ENCODE results near the gene SFMBT2. TPM values are rescaled to one million over a fixed set of nuclear protein-coding genes. Genes with fewer than 3 reads are reported as not detected.

Gene SFMBT2
- polyA plus RNA-seq, 2 of the 4 experiments (the other 2 are of a cell fraction), result 9.6 to 10.2 TPM

GRCh38 chr10:7311218-7311849 is 99.5 kb downstream of the SFMBT2 start (continued):
- TF ChIP-seq EHMT2 (IDR thresholded peaks at IDR 0.05; ENCODE audit: low read depth) (no peak), SREBF2 (IDR thresholded peaks at IDR 0.05) (no peak), EP300 (IDR thresholded peaks at IDR 0.05) (peak; percentile 95 to 98), PBX3 (IDR thresholded peaks at IDR 0.05) (peak; percentile 89), ELK1 (IDR thresholded peaks at IDR 0.05; ENCODE audit: low read depth, low read length) (no peak), GATA3 (IDR thresholded peaks at IDR 0.05; ENCODE audit: borderline replicate concordance) (peak; percentile 100), ATOH8 (CRISPR knock-in tag; IDR thresholded peaks at IDR 0.05; ENCODE audit: low read depth) (no peak), FOSL2 (IDR thresholded peaks at IDR 0.05) (peak; percentile 95), FOSL2 (CRISPR knock-in tag; IDR thresholded peaks at IDR 0.05) (peak; percentile 94), USF2 (IDR thresholded peaks at IDR 0.05) (no peak), ESRRA (IDR thresholded peaks at IDR 0.05; ENCODE audit: borderline replicate concordance, low read length) (no peak), MYC (IDR thresholded peaks at IDR 0.05; ENCODE audit: borderline replicate concordance, low read length) (no peak), RCOR1 (IDR thresholded peaks at IDR 0.05; ENCODE audit: low read depth, low read length) (no peak), RAD21 (conservative IDR thresholded peaks at IDR 0.05 in 1 of 2, IDR thresholded peaks at IDR 0.05 in 1 of 2) (peak; percentile 13 to 45; a peak in 3 of 5 replicates), BCL3 (IDR thresholded peaks at IDR 0.05) (peak; percentile 92; the same call in 2 of the 3 replicates), HOXB13 (CRISPR knock-in tag; IDR thresholded peaks at IDR 0.05; ENCODE audit: low read depth) (peak; percentile 38; the same call in 1 of the 2 replicates), ZSCAN20 (CRISPR knock-in tag; IDR thresholded peaks at IDR 0.05) (no peak), CTCF (IDR thresholded peaks at IDR 0.05) (no peak), KDM1A (IDR thresholded peaks at IDR 0.05; ENCODE audit: low read depth) (no peak)

- WGBS (ENCODE audit: missing lambda C conversion rate), result 87% methylated on average over 8 of the region's 8 CpGs
- H3K27ac ChIP-seq, result peak overlapping the region; percentile 79 to 88
- POLR2A ChIA-PET, result no interaction called here
- DNase-seq (ENCODE audit: low read depth in 1 of 2, low spot score in 1 of 2), result no peak
- peak overlapping the region; percentile 72; the same call in 2 of the 3 replicates for H3K4me2 ChIP-seq
- H3K4me3 ChIP-seq, result no peak overlapping the region
- FAIRE-seq, result no peak
- peaks cover 46% of the 10 kb centered on the region for H3K4me1 ChIP-seq
- CTCF ChIA-PET, result interaction anchor here (1.5 to 3.3 kb wide), 3 partner anchors 8 to 98 kb away, joined by 5 to 17 read pairs (median 6); no protein-coding TSS in a partner anchor
- ATAC-seq, result no peak
- H3K9me3 ChIP-seq, result peaks cover 7% of the 10 kb centered on the region
- no peak for TF ChIP-seq REST (IDR thresholded peaks at IDR 0.05)
- no peak for TF ChIP-seq RFX5 (IDR thresholded peaks at IDR 0.05)
- TF ChIP-seq POLR2A (IDR thresholded peaks at IDR 0.05; ENCODE audit: low read length), result no peak
- TF ChIP-seq JUN (IDR thresholded peaks at IDR 0.05), result no peak
- no peak for TF ChIP-seq RAD21 (conservative IDR thresholded peaks at IDR 0.05 in 1 of 2, IDR thresholded peaks at IDR 0.05 in 1 of 2)
- TF ChIP-seq MYC (IDR thresholded peaks at IDR 0.05; ENCODE audit: borderline replicate concordance, low read length), result no peak
- TF ChIP-seq PBX3 (IDR thresholded peaks at IDR 0.05), result no peak
- TF ChIP-seq MAX (IDR thresholded peaks at IDR 0.05), result no peak
- no peak for TF ChIP-seq NR3C1 (IDR thresholded peaks at IDR 0.05)
- TF ChIP-seq CHD2 (IDR thresholded peaks at IDR 0.05; ENCODE audit: low read length, partially characterized antibody), result no peak
These were observed 100.8 kb downstream of the SFMBT2 start for GRCh38 chr10:7310076-7310475.
